AG09309 (cell line): ENCODE data around the gene INPP5A.

Experiments used
- DNase-seq: peaks from one replicate; pipeline ENCODE4 v3.0.0-alpha.2; 2010; ENCODE audit warnings: low read depth
- H3K4me3 ChIP-seq: 2 replicates; pipeline ENCODE4 v1.5.1; 2011; ENCODE audit warnings: mild to moderate bottlenecking, low read depth, low read length, moderate library complexity; ENCODE audit not compliant: control insufficient read depth
- TF ChIP-seq, protein P1 (sequence below): IDR thresholded peaks from 2 replicates; pipeline ENCODE4 v1.5.1; 2011; ENCODE audit warnings: mild to moderate bottlenecking, low read depth, low read length, inconsistent platforms; ENCODE audit not compliant: insufficient read depth, control insufficient read depth; ENCODE audit errors: missing control alignments

INPP5A gene

DNA sequence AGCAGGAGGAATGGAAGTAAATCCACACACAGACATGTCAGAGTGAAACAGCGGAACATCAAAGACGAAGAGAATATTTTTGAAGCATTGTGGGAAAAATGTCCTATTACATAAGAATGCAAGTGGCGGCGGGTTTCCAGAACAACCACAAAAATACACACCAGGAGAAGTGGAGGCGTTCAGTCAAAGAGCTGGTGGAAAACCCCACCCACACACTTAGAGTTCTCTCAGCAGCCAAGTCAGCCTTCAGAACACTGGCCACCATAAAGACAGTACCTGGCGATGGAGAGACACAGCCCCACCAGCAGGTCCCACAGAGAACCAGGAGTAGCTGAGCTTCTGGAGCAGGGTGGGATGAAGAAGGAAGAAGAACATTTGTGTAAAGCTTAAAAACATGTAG lies 224.7 kb downstream of the INPP5A start:
- TF ChIP-seq, protein P1, sequence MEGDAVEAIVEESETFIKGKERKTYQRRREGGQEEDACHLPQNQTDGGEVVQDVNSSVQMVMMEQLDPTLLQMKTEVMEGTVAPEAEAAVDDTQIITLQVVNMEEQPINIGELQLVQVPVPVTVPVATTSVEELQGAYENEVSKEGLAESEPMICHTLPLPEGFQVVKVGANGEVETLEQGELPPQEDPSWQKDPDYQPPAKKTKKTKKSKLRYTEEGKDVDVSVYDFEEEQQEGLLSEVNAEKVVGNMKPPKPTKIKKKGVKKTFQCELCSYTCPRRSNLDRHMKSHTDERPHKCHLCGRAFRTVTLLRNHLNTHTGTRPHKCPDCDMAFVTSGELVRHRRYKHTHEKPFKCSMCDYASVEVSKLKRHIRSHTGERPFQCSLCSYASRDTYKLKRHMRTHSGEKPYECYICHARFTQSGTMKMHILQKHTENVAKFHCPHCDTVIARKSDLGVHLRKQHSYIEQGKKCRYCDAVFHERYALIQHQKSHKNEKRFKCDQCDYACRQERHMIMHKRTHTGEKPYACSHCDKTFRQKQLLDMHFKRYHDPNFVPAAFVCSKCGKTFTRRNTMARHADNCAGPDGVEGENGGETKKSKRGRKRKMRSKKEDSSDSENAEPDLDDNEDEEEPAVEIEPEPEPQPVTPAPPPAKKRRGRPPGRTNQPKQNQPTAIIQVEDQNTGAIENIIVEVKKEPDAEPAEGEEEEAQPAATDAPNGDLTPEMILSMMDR = no peak
- no peak for DNase-seq
- no peak overlapping the region for H3K4me3 ChIP-seq

DNA sequence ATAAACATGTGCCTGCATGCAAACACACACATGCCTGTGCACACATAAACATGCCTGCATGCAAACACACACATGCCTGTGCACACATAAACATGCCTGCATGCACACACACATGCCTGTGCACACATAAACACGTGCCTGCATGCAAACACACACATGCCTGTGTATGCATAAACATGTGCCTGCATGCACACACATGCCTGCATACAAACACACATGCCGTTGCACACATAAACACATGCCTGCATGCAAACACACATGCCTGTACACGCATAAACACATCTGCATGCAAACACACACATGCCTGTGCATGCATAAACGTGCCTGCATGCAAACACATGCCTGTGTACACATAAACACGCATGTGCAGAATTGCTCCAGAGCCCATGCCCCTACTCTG lies 226.0 kb downstream of the INPP5A start:
- TF ChIP-seq, protein P1 = no peak
- H3K4me3 ChIP-seq = no peak overlapping the region
- no peak for DNase-seq

DNA sequence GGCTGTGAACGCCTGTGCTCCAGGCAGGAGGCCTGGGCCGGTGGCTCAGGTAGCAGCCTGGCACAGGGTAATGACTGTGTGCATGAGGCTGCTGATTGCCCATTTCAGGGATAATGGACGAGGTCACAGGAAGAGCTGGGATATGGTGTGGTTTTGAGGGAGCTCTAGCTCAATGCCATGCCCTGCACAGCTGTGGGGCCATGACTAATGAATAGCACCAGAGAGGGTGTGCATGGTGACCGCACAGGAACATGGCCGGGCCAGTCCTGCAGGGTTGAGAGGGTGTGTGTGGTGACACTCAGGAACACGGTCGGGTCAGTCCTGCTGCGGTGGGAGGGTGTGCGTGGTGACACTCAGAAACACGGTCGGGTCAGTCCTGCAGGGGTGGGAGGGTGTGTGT lies 226.5 kb downstream of the INPP5A start:
- DNase-seq = no peak
- no peak overlapping the region for H3K4me3 ChIP-seq
- TF ChIP-seq, protein P1 = no peak

DNA sequence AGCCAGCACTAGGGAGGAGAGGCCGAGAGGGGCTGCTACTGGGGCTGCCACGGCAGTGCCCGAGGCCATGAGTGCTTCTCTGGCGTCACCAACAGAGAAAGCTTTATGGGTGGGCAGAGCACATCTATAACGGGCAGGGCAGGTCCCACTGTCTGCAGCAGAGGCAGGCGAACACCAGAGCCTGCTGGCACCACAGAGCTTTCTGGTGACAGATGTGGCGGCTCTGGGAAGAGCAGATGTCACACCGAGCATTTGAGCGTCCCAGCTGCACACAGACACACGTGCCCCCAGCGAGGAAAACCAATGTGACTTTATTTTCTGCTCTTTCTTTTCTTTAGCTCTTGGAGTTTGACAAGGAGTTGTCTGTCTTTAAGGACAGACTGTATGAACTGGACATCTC lies 227.8 kb downstream of the INPP5A start:
- TF ChIP-seq, protein P1 = no peak
- no peak for DNase-seq
- no peak overlapping the region for H3K4me3 ChIP-seq

DNA sequence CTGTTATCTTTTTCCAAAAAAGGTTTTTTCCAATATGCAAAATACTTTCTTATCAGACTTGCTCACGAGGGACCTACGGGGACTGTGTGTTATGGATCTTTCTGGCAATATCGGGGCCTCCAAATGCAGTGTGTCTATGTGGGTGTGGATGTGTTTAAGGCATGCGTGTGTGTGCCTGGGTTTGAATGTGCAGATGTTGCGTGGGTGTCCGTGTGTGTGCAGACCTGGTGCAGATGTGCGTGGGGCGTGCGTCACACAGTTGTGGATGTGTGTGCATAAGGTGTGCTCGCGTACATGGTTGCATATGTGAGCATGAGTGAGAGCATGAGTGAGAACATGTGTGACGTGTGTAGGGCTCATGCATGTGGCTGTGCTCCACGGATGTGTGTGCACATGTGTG lies 228.7 kb downstream of the INPP5A start:
- TF ChIP-seq, protein P1 = no peak
- no peak overlapping the region for H3K4me3 ChIP-seq
- no peak for DNase-seq

DNA sequence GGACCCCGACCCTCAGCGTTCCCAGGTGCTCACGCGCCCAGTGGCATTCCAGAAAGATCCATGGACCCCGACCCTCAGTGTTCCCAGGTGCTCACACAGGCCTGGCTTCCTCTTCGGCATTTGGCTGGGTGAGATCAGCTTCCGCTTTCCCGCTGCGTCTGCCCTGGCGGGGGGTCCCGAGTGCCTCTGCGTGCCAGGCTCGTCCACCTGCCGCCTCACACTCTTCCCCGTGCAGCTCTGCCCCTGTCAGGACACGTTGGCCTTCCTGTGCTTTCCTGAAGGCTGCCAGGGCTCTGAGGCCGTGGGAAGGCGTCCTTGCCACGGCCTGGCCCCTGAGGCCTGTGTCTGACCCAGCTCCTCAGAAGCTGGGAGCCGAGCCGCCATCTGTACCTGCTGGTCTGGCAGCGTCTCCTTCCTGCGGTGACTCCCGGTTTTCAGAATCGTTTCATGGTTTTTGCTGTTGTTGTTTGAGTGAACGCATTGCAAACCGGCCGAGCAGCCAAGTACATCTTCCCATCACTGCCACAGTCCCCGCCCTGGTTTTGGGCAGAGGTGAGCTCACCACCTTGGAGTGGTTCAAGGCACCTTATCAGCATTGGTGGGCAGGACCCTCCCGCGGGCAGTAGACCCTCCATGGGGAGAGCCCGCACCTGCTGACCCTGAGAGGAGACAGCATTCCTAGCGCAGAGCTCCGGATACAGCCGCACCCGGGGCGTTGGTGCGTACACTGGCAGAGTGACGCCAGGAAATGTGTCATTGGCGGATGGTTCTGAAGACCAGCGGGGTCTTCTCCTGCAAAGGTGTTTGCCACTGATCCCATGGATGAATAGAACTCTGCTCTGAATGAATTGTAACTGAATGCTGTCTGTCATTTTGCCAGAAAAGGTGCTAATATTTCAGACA lies 231.0 kb downstream of the INPP5A start:
- H3K4me3 ChIP-seq = no peak overlapping the region
- TF ChIP-seq, protein P1 = no peak
- DNase-seq = no peak
